Measurements from ENCODE around the gene TRDN.

The TRDN gene, protein sequence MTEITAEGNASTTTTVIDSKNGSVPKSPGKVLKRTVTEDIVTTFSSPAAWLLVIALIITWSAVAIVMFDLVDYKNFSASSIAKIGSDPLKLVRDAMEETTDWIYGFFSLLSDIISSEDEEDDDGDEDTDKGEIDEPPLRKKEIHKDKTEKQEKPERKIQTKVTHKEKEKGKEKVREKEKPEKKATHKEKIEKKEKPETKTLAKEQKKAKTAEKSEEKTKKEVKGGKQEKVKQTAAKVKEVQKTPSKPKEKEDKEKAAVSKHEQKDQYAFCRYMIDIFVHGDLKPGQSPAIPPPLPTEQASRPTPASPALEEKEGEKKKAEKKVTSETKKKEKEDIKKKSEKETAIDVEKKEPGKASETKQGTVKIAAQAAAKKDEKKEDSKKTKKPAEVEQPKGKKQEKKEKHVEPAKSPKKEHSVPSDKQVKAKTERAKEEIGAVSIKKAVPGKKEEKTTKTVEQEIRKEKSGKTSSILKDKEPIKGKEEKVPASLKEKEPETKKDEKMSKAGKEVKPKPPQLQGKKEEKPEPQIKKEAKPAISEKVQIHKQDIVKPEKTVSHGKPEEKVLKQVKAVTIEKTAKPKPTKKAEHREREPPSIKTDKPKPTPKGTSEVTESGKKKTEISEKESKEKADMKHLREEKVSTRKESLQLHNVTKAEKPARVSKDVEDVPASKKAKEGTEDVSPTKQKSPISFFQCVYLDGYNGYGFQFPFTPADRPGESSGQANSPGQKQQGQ

GRCh38 chr6:123636782-123637181 is at the start of gene TRDN:
TRDN (minus strand) TSS chr6:123636950; CDS start chr6:123636775, 175 bp downstream.
- no peak for DNase-seq (ENCODE audit: low read depth in 3 of 3)

GRCh38 chr6:123681957-123682462 is 45.3 kb upstream of the TRDN start:
- no peak for DNase-seq (ENCODE audit: low read depth in 3 of 3)

DNA sequence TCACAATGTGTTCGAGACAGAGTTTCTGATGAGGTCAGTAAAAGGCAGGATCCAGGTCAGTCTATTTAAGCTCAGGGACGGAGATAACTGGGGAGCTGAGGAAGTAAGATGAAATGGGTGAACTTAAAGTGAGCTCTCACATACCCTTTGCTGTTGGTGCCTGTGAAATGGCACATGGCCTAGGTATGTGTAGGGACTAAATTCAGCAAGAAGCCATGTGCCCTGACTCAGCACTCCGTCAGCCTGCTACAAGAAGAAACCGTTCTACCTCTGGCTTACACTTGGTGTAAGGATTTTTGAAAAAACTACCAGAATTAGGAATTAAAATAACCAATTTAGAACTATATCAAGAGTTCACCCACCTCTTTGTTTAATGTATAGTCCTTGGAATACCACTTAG is 41.1 kb upstream of the TRDN start:
- DNase-seq (ENCODE audit: low read depth in 3 of 3): no peak

DNA sequence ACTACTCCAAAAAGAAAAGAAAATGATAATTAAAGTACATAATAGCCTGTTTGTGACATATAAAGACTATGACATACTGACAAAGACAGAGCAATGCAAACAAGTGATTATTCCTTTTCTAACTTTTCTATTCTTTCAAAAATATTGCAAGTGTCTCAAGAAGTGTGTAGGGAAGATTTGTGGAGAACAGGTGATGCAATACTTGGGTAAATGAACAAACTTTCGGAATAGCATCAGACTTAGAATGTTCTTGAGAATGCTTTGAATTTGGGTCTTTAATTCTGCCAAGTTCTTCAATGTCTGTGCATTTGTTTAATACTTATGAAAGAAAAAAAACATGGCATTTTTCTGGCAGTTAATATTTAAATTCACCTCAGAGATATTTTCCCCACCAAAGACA is 40.0 kb upstream of the TRDN start:
- DNase-seq (ENCODE audit: low read depth in 3 of 3): no peak

DNA sequence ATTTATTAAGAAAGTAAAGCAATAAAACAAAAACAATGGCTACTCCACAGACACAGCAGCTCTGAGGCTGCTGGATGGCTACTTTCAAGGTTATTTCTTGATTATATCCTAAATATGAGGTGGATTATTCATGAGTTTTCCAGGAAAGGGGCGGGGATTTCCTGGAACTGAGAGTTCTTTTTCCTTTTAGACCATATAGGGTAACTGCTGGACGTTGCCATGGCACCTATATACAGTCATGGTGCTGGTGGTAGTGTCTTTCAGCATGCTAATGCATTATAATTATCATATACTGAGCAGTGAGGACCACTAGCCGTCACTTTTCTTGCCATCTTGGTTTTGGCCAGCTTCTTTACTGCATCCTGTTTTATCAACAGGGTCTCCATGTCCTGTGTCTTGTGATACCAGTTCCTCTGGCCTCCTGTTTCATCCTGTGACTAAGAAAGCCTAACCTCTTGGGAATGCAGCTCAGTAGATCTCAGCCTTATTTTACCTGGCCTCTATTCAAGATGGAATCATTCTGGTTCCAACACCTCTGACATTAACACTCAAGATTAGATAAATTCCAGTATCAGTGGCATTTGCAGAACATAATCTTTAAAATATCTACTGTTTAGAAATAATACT is 32.3 kb upstream of the TRDN start:
- no peak for DNase-seq (ENCODE audit: low read depth in 3 of 3)

DNA sequence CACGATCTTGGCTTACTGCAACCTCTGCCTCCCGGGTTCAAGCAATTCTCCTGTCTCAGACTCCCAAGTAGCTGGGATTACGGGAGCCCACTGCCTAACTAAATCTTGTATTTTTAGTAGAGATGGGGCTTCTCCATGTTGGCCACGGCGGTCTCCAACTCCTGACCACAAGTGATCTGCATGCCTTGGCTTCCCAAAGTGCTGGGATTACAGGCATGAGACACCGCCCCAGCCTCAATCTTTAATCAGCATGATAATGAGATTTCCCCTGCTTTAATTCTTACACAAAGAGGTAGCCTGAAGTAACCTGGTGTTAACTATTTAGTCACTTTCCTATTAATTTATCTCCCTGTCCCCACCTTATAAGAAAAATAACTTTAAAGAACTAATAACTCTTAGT is 31.3 kb upstream of the TRDN start:
- no peak for DNase-seq (ENCODE audit: low read depth in 3 of 3)

- DNase-seq (ENCODE audit: low read depth in 3 of 3): no peak
Measured at GRCh38 chr6:123663436-123663835, 26.7 kb upstream of the TRDN start.

DNA sequence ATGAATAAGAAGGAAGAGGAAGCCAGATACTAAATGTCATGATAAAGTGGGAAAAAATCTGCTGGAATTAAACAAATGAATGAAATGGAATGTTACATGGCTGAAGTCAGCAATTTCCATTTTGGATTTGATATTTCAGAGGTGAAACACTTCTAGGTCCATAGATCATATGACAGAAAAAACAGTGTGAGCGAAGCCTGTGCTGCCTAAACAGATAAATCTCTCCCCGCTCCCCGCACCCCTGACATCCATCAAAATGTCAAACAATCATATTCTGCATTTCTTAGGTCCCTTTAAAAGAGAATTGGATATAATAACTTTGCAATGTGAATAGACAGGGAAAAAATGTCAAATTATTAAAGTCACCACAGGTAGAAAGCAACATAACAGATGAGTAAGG is 26.0 kb upstream of the TRDN start:
- no peak for DNase-seq (ENCODE audit: low read depth in 3 of 3)

GRCh38 chr6:123661105-123661891 is 24.5 kb upstream of the TRDN start:
- DNase-seq (ENCODE audit: low read depth in 3 of 3): no peak

GRCh38 chr6:123659960-123660748 is 23.4 kb upstream of the TRDN start:
- no peak for DNase-seq (ENCODE audit: low read depth in 3 of 3)

DNA sequence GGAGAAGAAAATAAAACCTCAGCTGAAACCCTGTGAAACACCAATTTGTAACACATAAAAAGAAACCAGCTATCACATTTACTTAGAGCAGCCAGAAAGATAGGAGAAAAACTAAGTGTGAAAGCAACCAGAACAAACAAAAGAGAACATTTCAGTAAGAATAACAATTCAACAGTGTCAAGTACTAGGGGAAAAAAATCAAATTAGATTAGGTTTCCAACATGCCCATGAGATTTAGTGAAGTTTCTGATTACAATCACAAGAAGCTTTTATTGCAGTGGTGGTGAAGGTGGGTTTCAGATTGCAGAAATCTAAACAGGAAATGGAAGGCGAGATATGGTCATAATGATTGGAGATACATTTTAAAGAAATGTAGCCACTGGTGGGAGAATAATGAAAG is 22.1 kb upstream of the TRDN start:
- DNase-seq (ENCODE audit: low read depth in 3 of 3): no peak

GRCh38 chr6:123655521-123656306 is 19.0 kb upstream of the TRDN start:
- DNase-seq (ENCODE audit: low read depth in 3 of 3): no peak

DNA sequence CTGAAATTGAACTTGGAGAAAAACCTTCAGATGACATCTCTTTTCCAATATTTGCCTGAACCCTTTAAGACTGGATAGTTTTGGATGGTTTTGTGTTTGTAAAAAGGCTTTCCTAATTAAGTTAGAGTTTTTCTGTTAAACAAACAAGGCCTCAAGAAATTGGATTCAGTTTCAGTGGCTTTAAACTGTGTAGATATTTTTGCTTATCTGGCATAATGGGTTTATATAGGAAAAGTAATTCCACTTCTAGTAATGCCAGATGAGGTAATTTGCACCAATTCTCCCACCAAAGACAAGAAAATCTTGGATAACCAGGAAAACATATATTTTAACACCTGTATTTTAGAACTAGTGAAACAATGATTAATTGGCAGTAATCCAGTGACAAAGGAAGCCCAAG is 12.0 kb upstream of the TRDN start:
- no peak for DNase-seq (ENCODE audit: low read depth in 3 of 3)

- no peak for DNase-seq (ENCODE audit: low read depth in 3 of 3)
Measured at GRCh38 chr6:123648020-123648580, 11.3 kb upstream of the TRDN start.

DNA sequence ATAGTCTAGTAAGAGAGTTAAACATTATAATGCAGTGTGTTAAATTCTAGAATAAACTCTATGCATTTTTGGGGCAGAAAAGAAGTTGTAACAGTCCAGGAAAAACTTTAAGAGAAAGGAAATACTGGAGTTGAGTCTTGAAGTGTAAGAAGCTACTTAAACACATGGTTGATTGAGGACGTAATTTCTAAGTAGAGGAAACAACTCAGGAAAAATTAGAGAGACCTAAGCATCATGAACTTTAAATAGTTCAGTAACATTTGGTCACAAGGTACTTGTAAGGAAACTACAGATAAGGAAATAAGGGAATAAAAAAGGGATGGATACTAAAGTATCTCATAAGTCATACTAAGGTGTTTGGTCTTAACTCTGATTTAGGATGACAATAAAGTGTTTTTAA is 4.7 kb upstream of the TRDN start:
- DNase-seq (ENCODE audit: low read depth in 3 of 3): no peak

DNA sequence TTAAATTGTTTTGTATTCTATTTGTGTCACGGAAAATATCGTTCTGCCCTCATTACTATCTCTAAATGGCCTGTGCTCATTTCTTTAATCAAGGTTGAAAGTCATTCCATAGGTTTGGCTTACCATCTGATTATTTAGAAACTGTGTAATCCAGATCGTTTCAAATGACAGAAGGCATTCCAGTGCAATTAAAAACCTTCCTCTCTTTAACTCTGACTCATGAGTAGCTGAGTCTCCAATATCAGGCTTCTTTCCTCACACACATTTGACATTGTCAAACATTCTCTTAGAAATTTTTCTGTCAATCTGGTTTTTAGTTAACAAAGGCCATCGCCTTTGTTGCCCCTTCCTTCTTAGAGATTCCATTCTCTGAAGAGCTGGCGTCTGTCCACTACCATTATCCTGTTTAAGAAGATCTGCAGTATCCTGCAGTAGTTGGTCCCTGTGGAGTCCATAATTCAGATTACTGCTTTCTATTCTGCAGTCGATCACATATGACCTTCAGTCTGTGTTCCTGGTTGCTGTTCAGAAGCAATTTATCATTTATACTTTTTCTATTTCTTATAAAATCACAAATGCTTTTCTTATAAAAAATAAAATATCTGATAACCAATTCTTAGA is 3.9 kb upstream of the TRDN start:
- no peak for DNase-seq (ENCODE audit: low read depth in 3 of 3)

DNA sequence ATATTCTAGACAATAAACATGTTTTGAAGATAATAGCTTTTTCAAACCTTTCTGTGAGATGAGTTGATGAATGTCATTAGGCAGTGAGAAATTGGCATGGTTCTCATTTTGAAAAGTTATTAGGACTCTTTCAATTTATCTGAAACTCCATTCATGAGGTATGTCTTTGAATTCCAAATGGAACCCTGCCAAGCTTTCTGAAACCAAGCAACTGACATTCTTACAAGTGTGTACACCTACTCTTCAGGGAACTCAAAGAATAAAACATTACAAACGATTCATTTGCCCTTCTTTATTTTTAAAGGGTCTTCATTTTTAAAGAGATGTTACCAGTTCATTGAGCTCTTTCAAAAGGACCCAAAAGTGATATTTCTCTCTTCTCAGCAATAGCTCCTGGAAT is 2.1 kb upstream of the TRDN start:
- no peak for DNase-seq (ENCODE audit: low read depth in 3 of 3)

DNA sequence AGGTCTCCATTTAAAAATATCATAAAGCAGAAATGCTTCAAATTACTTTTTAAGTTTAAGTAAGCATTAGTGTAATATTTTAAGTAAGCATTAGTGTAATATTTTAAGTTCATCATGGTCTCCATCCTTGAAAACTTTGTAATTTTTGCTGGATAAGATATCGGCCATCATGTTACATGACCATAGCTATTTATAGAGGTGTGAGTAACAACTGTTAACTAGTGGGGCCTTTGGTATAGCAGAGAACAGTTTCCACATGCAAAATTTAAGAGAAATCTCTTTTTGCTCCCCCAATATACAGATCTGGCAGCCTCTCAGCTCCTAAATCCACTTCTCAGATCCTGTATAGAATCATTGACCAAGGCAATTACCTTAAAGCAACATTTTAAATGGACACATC is 468 bp downstream of the TRDN start:
- no peak for DNase-seq (ENCODE audit: low read depth in 3 of 3)

DNA sequence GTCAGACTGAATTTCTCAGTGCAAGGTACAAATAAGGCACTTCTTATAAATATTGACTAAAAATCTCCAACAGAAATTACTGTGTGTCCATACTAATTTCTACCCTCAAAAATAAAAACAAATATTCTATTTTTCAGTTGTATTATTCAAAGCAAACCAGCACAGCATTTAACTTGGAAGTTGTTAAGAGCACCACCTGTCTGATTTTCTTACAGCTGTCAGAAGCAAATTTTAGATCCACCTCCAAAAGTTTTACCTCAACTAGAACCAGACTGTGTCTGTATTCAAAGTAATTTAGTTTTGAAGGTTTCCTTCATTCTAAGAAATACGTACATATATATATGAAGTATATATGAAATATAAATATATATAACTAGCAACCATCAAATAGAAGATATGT is 1.2 kb downstream of the TRDN start:
- no peak for DNase-seq (ENCODE audit: low read depth in 3 of 3)
